PC-3 (cell line): Measurements from ENCODE around the gene KDM1A. TPM values are rescaled to one million over a fixed set of nuclear protein-coding genes. Genes with fewer than 3 reads are reported as not detected.
A peak's percentile ranks its signal among the peaks of the same experiment; 100 is the strongest.

Experiments
- ATAC-seq: fragments of 200-7000 bp; cut with Tn5 transposase; 2 replicates; pipeline ENCODE4 v1.9.1; 2020; ENCODE audit warnings: mild to moderate bottlenecking, moderate library complexity
- BruUV-seq: library from RNA; stranded (reverse); fragments of 400-500 nt; replicated peaks from 2 replicates; lab custom pipeline; 2021; lab: Mats Ljungman, UMichigan
- CTCF ChIA-PET: fragments of 300-600 bp; sonication (Branson Sonifier 250); formaldehyde crosslinking; loops from one replicate; lab custom pipeline; 2022; ENCODE audit warnings: antibody characterized with exemption; lab: Charles Lee
- POLR2A ChIA-PET: fragments of 300-600 bp; sonication (Branson Sonifier 250); formaldehyde crosslinking; loops from one replicate; lab custom pipeline; 2022; ENCODE audit warnings: antibody characterized with exemption; ENCODE audit not compliant: unreplicated experiment; lab: Charles Lee
- DNase-seq: peaks from one replicate; pipeline ENCODE4 v3.0.0-alpha.2; 2015
- H2AFZ ChIP-seq: fragments of 300-600 bp; sonication (generic); 2 replicates; pipeline ENCODE4 v1.6.0; 2016; ENCODE audit warnings: antibody characterized with exemption, low read length
- H3F3A ChIP-seq: fragments of 300-600 bp; sonication (generic); one replicate; pipeline ENCODE4 v1.6.0; 2017; ENCODE audit warnings: antibody characterized with exemption, low read length, control low read depth, mild to moderate bottlenecking; ENCODE audit not compliant: unreplicated experiment
- H3K27ac ChIP-seq: fragments of 300-600 bp; sonication (generic); 2 replicates; pipeline ENCODE4 v1.5.1; 2016; ENCODE audit warnings: mild to moderate bottlenecking, low read length
- H3K27me3 ChIP-seq: fragments of 300-600 bp; sonication (generic); 2 replicates; pipeline ENCODE4 v1.6.1; 2016; ENCODE audit warnings: low read length, mixed read lengths
- H3K36me3 ChIP-seq: fragments of 300-600 bp; sonication (generic); 2 replicates; pipeline ENCODE4 v1.6.1; 2016; ENCODE audit warnings: low read depth, mixed run types, low read length, mixed read lengths
- H3K4me1 ChIP-seq: fragments of 300-600 bp; sonication (generic); 2 replicates; pipeline ENCODE4 v1.5.1; 2016; ENCODE audit warnings: low read length; ENCODE audit not compliant: insufficient read depth
- H3K4me2 ChIP-seq: fragments of 300-600 bp; sonication (generic); 2 replicates; pipeline ENCODE4 v1.6.0; 2016; ENCODE audit warnings: low read length
- H3K4me3 ChIP-seq: fragments of 300-600 bp; sonication (generic); 2 replicates; pipeline ENCODE4 v1.5.1; 2016; ENCODE audit warnings: mild to moderate bottlenecking, low read length, mixed read lengths
- H3K79me2 ChIP-seq: fragments of 300-600 bp; sonication (generic); 2 replicates; pipeline ENCODE4 v1.6.1; 2017; ENCODE audit warnings: low read length, mixed read lengths
- H3K9ac ChIP-seq: fragments of 300-600 bp; sonication (generic); 2 replicates; pipeline ENCODE4 v1.6.0; 2016; ENCODE audit warnings: mild to moderate bottlenecking, low read length
- H3K9me2 ChIP-seq: fragments of 300-600 bp; sonication (generic); replicated peaks from 2 replicates; pipeline ENCODE4 v1.6.1; 2016; ENCODE audit warnings: mixed run types, low read length, mixed read lengths
- H3K9me3 ChIP-seq: fragments of 300-600 bp; sonication (generic); 2 replicates; pipeline ENCODE4 v1.6.1; 2016; ENCODE audit warnings: low read length, mixed read lengths
- H4K20me1 ChIP-seq: fragments of 300-600 bp; sonication (generic); 2 replicates; pipeline ENCODE4 v1.6.1; 2016; ENCODE audit warnings: low read length, mixed read lengths
- EZH2 ChIP-seq: fragments of 300-600 bp; sonication (generic); IDR thresholded peaks from one replicate; pipeline ENCODE4 v1.6.1; 2017; ENCODE audit warnings: antibody characterized with exemption, mild to moderate bottlenecking, low read length; ENCODE audit not compliant: unreplicated experiment
- EZH2phosphoT487 ChIP-seq: fragments of 300-600 bp; sonication (generic); IDR thresholded peaks from 2 replicates; pipeline ENCODE4 v1.6.1; 2018; ENCODE audit warnings: mild to moderate bottlenecking, antibody characterized with exemption, low read length, borderline replicate concordance
- intact Hi-C: fragments of 100-400 bp; cut with micrococcal nuclease; formaldehyde crosslinking; loops from 2 replicates; pipeline ENCODE4 v1.9.0; 2023
- total RNA-seq: library from RNA; depleted of rRNA; stranded (reverse); fragments of >200 nt; gene quantifications from 2 replicates; pipeline ENCODE4 v1.2.3, GENCODE V29; 2014
- TF ChIP-seq, protein P1 (sequence below): fragments of 300-600 bp; sonication (generic); conservative IDR thresholded peaks from 2 replicates; pipeline ENCODE4 v1.5.1; 2017; ENCODE audit warnings: antibody characterized with exemption, low read depth, mild to moderate bottlenecking, low read length

Gene KDM1A
- total RNA-seq, 1 experiment from 2014 or later, result 186 TPM

DNA sequence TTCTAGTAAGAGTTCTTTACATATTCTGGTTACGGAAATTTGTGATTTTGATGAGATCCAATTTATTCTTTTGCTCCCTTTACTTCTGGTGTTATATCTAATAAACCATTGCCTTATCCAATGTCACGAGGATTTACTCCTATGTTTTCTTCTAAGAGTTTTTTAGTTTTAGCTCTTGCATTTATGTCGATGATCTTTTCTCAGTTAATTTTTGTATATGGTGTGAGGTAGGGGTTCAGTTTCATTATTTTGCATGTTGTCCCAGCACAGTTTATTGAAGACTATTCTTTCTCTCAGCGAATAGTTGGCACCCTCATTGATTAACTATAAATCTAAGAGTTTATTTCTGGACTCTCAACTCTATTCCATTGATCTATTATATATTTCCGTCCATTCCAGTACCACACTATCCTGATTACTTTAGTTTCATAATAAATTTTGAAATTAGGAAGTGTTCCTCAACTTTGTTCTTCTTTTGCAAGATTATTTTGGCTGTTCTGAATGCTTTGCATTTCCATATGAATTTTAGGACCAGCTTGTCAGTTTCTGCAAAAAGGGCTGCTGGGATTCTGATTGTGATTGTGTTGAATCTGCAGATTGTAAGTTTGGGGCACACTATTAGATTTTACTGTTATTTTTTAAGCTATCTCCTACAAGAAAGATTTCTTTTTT, 4.0 kb downstream of the KDM1A start:
- H3F3A ChIP-seq, result no peaks in the 10 kb centered on the region
- BruUV-seq, result no TSS peak
- ATAC-seq (no peak), DNase-seq (no peak)
- no peaks in the 10 kb centered on the region for H3K27me3 ChIP-seq
- no peaks in the 10 kb centered on the region for H3K9me3 ChIP-seq
- no peak overlapping the region for H2AFZ ChIP-seq
- intact Hi-C loops, result loop anchor here (2.0 kb wide), 1 partner anchor 23 kb away; no protein-coding TSS in a partner anchor
- H3K9ac ChIP-seq, result no peak overlapping the region
- peaks cover 95% of the 10 kb centered on the region for H3K79me2 ChIP-seq
- no peak overlapping the region for H3K4me3 ChIP-seq
- H3K4me2 ChIP-seq, result peak overlapping the region; percentile 98
- H3K36me3 ChIP-seq, result peaks cover 11% of the 10 kb centered on the region; the same call in 1 of the 2 replicates
- H3K27ac ChIP-seq, result no peak overlapping the region
- H3K9me2 ChIP-seq, result no peaks in the 10 kb centered on the region
- TF ChIP-seq EZH2phosphoT487 (no peak), EZH2 (no peak)
- TF ChIP-seq, protein P1, sequence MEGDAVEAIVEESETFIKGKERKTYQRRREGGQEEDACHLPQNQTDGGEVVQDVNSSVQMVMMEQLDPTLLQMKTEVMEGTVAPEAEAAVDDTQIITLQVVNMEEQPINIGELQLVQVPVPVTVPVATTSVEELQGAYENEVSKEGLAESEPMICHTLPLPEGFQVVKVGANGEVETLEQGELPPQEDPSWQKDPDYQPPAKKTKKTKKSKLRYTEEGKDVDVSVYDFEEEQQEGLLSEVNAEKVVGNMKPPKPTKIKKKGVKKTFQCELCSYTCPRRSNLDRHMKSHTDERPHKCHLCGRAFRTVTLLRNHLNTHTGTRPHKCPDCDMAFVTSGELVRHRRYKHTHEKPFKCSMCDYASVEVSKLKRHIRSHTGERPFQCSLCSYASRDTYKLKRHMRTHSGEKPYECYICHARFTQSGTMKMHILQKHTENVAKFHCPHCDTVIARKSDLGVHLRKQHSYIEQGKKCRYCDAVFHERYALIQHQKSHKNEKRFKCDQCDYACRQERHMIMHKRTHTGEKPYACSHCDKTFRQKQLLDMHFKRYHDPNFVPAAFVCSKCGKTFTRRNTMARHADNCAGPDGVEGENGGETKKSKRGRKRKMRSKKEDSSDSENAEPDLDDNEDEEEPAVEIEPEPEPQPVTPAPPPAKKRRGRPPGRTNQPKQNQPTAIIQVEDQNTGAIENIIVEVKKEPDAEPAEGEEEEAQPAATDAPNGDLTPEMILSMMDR, result no peak
- H4K20me1 ChIP-seq, result peaks cover 74% of the 10 kb centered on the region
- H3K4me1 ChIP-seq, result peaks cover 30% of the 10 kb centered on the region; the same call in 1 of the 2 replicates
- POLR2A ChIA-PET, result interaction anchor here (0.6 kb wide), 1 partner anchor 49 kb away, joined by 4 read pairs; no protein-coding TSS in a partner anchor
- CTCF ChIA-PET, result interaction anchor here (0.7 kb wide), 1 partner anchor 103 kb away, joined by 4 read pairs; no protein-coding TSS in a partner anchor

DNA sequence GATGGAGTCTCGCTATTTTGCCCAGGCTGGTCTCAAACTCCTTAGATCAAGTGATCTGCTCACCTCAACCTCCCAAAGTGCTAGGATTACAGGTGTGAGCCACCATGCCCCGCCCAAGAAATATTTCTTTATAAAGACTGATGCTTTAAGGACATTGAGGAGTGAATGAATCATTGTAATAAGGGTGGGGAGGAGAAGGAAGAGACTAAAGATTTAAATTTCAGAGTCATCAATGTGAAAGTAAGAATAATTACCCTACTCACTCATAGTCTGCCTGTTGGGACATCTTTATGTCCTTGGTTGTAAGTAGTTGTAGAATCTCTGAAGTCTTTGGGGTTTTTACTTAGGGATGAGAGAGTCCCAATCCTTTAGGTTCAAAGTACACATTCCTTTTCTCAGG, 7.3 kb downstream of the KDM1A start:
- peaks cover 18% of the 10 kb centered on the region for H3K36me3 ChIP-seq
- H3K9me3 ChIP-seq, result no peaks in the 10 kb centered on the region
- H3K9me2 ChIP-seq, result no peaks in the 10 kb centered on the region
- peak; percentile 49 for DNase-seq
- BruUV-seq, result no TSS peak
- H3K4me3 ChIP-seq, result no peak overlapping the region
- no peak overlapping the region for H3K27ac ChIP-seq
- H3K79me2 ChIP-seq, result peaks cover 100% of the 10 kb centered on the region
- H4K20me1 ChIP-seq, result peaks cover 85% of the 10 kb centered on the region
- intact Hi-C loops, result no loop called here
- ATAC-seq, result no peak; the same call in 1 of the 2 replicates
- POLR2A ChIA-PET, result no interaction called here
- H3K27me3 ChIP-seq, result no peaks in the 10 kb centered on the region
- no peaks in the 10 kb centered on the region for H3F3A ChIP-seq
- TF ChIP-seq, protein P1, result no peak
- TF ChIP-seq EZH2phosphoT487, result no peak
- TF ChIP-seq EZH2, result no peak
- 0 out of 2 replicates have a peak overlapping the region, but pooled peaks have one; percentile 5 for H3K4me2 ChIP-seq
- H2AFZ ChIP-seq, result no peak overlapping the region
- peaks cover 22% of the 10 kb centered on the region; the same call in 1 of the 2 replicates for H3K4me1 ChIP-seq
- no peak overlapping the region for H3K9ac ChIP-seq
- CTCF ChIA-PET, result no interaction called here
